ENCODE results near the gene RPS6KL1.

- TF ChIP-seq, protein P1, sequence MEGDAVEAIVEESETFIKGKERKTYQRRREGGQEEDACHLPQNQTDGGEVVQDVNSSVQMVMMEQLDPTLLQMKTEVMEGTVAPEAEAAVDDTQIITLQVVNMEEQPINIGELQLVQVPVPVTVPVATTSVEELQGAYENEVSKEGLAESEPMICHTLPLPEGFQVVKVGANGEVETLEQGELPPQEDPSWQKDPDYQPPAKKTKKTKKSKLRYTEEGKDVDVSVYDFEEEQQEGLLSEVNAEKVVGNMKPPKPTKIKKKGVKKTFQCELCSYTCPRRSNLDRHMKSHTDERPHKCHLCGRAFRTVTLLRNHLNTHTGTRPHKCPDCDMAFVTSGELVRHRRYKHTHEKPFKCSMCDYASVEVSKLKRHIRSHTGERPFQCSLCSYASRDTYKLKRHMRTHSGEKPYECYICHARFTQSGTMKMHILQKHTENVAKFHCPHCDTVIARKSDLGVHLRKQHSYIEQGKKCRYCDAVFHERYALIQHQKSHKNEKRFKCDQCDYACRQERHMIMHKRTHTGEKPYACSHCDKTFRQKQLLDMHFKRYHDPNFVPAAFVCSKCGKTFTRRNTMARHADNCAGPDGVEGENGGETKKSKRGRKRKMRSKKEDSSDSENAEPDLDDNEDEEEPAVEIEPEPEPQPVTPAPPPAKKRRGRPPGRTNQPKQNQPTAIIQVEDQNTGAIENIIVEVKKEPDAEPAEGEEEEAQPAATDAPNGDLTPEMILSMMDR (IDR thresholded peaks at IDR 0.05): no peak
- no peak for TF ChIP-seq EZH2 (IDR thresholded peaks at IDR 0.05)
- TF ChIP-seq EZH2phosphoT487 (IDR thresholded peaks at IDR 0.05): no peak
These were observed 13.1 kb upstream of the RPS6KL1 start for GRCh38 chr14:74936151-74936550.

Measured in neural progenitor cell (in vitro differentiated cells).